HCT116 (cell line): ENCODE results near the gene GPLD1. TPM values are rescaled to one million over a fixed set of nuclear protein-coding genes. Genes with fewer than 3 reads are reported as not detected.

ENCODE experiments used
- ATAC-seq: fragments of 200-7000 bp; cut with Tn5 transposase; 2 replicates; pipeline ENCODE4 v1.9.1; 2020; ENCODE audit warnings: mild to moderate bottlenecking, moderate library complexity
- BruUV-seq: library from RNA; stranded (reverse); fragments of 400-500 nt; replicated peaks from 2 replicates; lab custom pipeline; 2021; lab: Mats Ljungman, UMichigan
- CTCF ChIA-PET: fragments of 300-600 bp; sonication (Branson Sonifier 250); formaldehyde crosslinking; loops from one replicate; lab custom pipeline; 2021; ENCODE audit warnings: antibody characterized with exemption; lab: Charles Lee
- POLR2A ChIA-PET: fragments of 300-600, 350-600 bp; sonication (Branson Sonifier 250); formaldehyde crosslinking; loops from one replicate; lab custom pipeline; 2021; ENCODE audit warnings: antibody characterized with exemption; lab: Charles Lee
- RAD21 ChIA-PET, 2 experiments: fragments of 300-600 bp; sonication (Branson Sonifier 250); formaldehyde crosslinking; loops; one replicate each; lab custom pipeline; 2023; ENCODE audit warnings: low total read pairs in 2 of 2; ENCODE audit not compliant: uncharacterized antibody in 2 of 2, unreplicated experiment in 2 of 2, low non-redundant PET in 1 of 2; lab: Charles Lee
- DNase-seq: peaks from one replicate; pipeline ENCODE4 v3.0.0-alpha.2; 2010; ENCODE audit warnings: low read depth, low spot score
- H2AFZ ChIP-seq: fragments of 200-600 bp; shearing (Covaris generic), sonication (generic); 2 replicates; pipeline ENCODE4 v1.6.1; 2017; ENCODE audit warnings: low read depth, mixed run types, mixed read lengths, antibody characterized with exemption, low read length; ENCODE audit not compliant: poor library complexity, severe bottlenecking
- H3K27ac ChIP-seq: 2 replicates; pipeline ENCODE4 v1.5.1; 2012; ENCODE audit warnings: low read depth, low read length
- H3K27me3 ChIP-seq: fragments of 200-600 bp; sonication (generic); 2 replicates; pipeline ENCODE4 v1.6.1; 2016; ENCODE audit warnings: mixed run types, low read length, mixed read lengths; ENCODE audit not compliant: insufficient read depth
- H3K36me3 ChIP-seq, 2 experiments: fragments of 200-500 bp in 1 of 2; fragments of 200-600 bp in 1 of 2; sonication (Bioruptor generic) in 1 of 2; sonication (generic) in 1 of 2; 2 replicates each; pipeline versions ENCODE4 v1.5.1 to v1.6.1; 2014 to 2016; ENCODE audit warnings: low read length in 2 of 2, inconsistent platforms in 1 of 2, mixed read lengths in 1 of 2, mixed run types in 1 of 2; ENCODE audit not compliant: insufficient read depth in 2 of 2, control insufficient read depth in 1 of 2
- H3K4me1 ChIP-seq, 2 experiments: fragments of 200-600 bp in 1 of 2; sonication (generic) in 1 of 2; 2 replicates each; pipeline versions ENCODE4 v1.5.1 to v1.6.1; 2012 to 2017; ENCODE audit warnings: low read length in 2 of 2, inconsistent platforms in 1 of 2, mild to moderate bottlenecking in 1 of 2, mixed read lengths in 1 of 2, mixed run types in 1 of 2, moderate library complexity in 1 of 2; ENCODE audit not compliant: insufficient read depth in 2 of 2, control insufficient read depth in 1 of 2
- H3K4me2 ChIP-seq: fragments of 200-600 bp; sonication (generic); 2 replicates; pipeline ENCODE4 v1.6.1; 2017; ENCODE audit warnings: mixed run types, low read length, mixed read lengths
- H3K4me3 ChIP-seq, 2 experiments: fragments of 200-600 bp in 1 of 2; sonication (generic) in 1 of 2; replicated peaks in 1 of 2; 2 replicates each; pipeline ENCODE4 v1.5.1; 2011 to 2016; ENCODE audit warnings: low read length in 2 of 2, control low read depth in 1 of 2, low read depth in 1 of 2, mild to moderate bottlenecking in 1 of 2, mixed read lengths in 1 of 2, mixed run types in 1 of 2
- H3K79me2 ChIP-seq: fragments of 200-600 bp; sonication (generic); 2 replicates; pipeline ENCODE4 v1.6.1; 2017; ENCODE audit warnings: mild to moderate bottlenecking, mixed run types, low read length, moderate library complexity, mixed read lengths; ENCODE audit not compliant: insufficient read depth
- H3K9ac ChIP-seq: fragments of 200-600 bp; sonication (generic); 2 replicates; pipeline ENCODE4 v1.6.1; 2016; ENCODE audit warnings: low read length, mixed read lengths
- H3K9me2 ChIP-seq: fragments of 200-600 bp; sonication (generic), shearing (Covaris generic); 2 replicates; pipeline ENCODE4 v1.6.1; 2017; ENCODE audit warnings: mixed run types, mild to moderate bottlenecking, moderate library complexity; ENCODE audit not compliant: insufficient read depth
- H3K9me3 ChIP-seq, 2 experiments: fragments of 200-500 bp in 1 of 2; fragments of 200-600 bp in 1 of 2; sonication (Bioruptor generic) in 1 of 2; sonication (generic) in 1 of 2; 2 replicates each; pipeline ENCODE4 v1.6.1; 2014 to 2017; ENCODE audit warnings: low read length in 2 of 2, mixed read lengths in 2 of 2, inconsistent platforms in 1 of 2, low read depth in 1 of 2, mild to moderate bottlenecking in 1 of 2, mixed run types in 1 of 2, moderate library complexity in 1 of 2; ENCODE audit not compliant: control insufficient read depth in 1 of 2, insufficient read depth in 1 of 2
- H4K20me1 ChIP-seq: fragments of 200-600 bp; sonication (generic), shearing (Covaris generic); 2 replicates; pipeline ENCODE4 v1.6.1; 2017; ENCODE audit warnings: mixed run types, mild to moderate bottlenecking, moderate library complexity; ENCODE audit not compliant: insufficient read depth
- CBX3 ChIP-seq: IDR thresholded peaks from 2 replicates; pipeline ENCODE4 v1.6.1; 2012; ENCODE audit warnings: low read depth
- EGR1 ChIP-seq: IDR thresholded peaks from 2 replicates; pipeline ENCODE4 v1.6.1; 2012; ENCODE audit warnings: low read depth
- ELF1 ChIP-seq: IDR thresholded peaks from 2 replicates; pipeline ENCODE4 v1.6.1; 2012; ENCODE audit warnings: low read depth, borderline replicate concordance
- EZH2 ChIP-seq: fragments of 200-600 bp; sonication (generic); IDR thresholded peaks from 2 replicates; pipeline ENCODE4 v1.6.1; 2017; ENCODE audit warnings: antibody characterized with exemption, mixed run types
- EZH2phosphoT487 ChIP-seq: fragments of 200-600 bp; IDR thresholded peaks from 2 replicates; pipeline ENCODE4 v1.6.1; 2018; ENCODE audit warnings: antibody characterized with exemption, borderline replicate concordance
- MAX ChIP-seq: IDR thresholded peaks from 2 replicates; pipeline ENCODE4 v1.6.1; 2012
- POLR2A ChIP-seq: IDR thresholded peaks from 2 replicates; pipeline ENCODE4 v1.7.0; 2011; ENCODE audit warnings: borderline replicate concordance; ENCODE audit not compliant: insufficient read depth, insufficient read length; ENCODE audit errors: extremely low read depth
- POLR2AphosphoS5 ChIP-seq: IDR thresholded peaks from 2 replicates; pipeline ENCODE4 v1.6.1; 2011; ENCODE audit warnings: mild to moderate bottlenecking, low read depth, low read length, moderate library complexity
- RAD21 ChIP-seq: IDR thresholded peaks from 2 replicates; pipeline ENCODE4 v1.6.1; 2012; ENCODE audit warnings: low read depth, mild to moderate bottlenecking
- REST ChIP-seq: IDR thresholded peaks from 2 replicates; pipeline ENCODE4 v1.6.1; 2012; ENCODE audit warnings: low read depth
- SIN3A ChIP-seq: IDR thresholded peaks from 2 replicates; pipeline ENCODE4 v1.6.1; 2012; ENCODE audit warnings: low read depth
- SP1 ChIP-seq: IDR thresholded peaks from 2 replicates; pipeline ENCODE4 v1.6.1; 2012; ENCODE audit warnings: low read depth
- SRF ChIP-seq: IDR thresholded peaks from 2 replicates; pipeline ENCODE4 v1.6.1; 2012; ENCODE audit warnings: low read depth
- ZBTB33 ChIP-seq: IDR thresholded peaks from 2 replicates; pipeline ENCODE4 v1.6.1; 2011; ENCODE audit warnings: mild to moderate bottlenecking, low read length, moderate library complexity; ENCODE audit not compliant: insufficient replicate concordance; ENCODE audit errors: extremely low read depth
- ZFX ChIP-seq: fragments of 450-650 bp; IDR thresholded peaks from 2 replicates; pipeline ENCODE4 v1.6.1; 2017
- ZNF274 ChIP-seq: fragments of 200-500 bp; sonication (Bioruptor generic); IDR thresholded peaks from 2 replicates; pipeline ENCODE4 v1.6.1; 2014; ENCODE audit warnings: mild to moderate bottlenecking, low read depth, low read length, inconsistent platforms
- intact Hi-C: fragments of 100-400 bp; cut with micrococcal nuclease; formaldehyde crosslinking; loops from 2 replicates; pipeline ENCODE4 v1.10.0; 2022
- total RNA-seq: library from RNA; stranded (reverse); gene quantifications from one replicate; pipeline ENCODE4 v1.2.1, GENCODE V29; 2021; ENCODE audit not compliant: unreplicated experiment

Gene GPLD1
- total RNA-seq, 1 experiment from 2014 or later = 2.1 TPM

- TF ChIP-seq EZH2phosphoT487 (no peak), POLR2AphosphoS5 (no peak), ZNF274 (no peak), RAD21 (no peak), MAX (no peak), POLR2A (no peak), ZFX (no peak), EZH2 (no peak), ELF1 (no peak), EGR1 (no peak), SP1 (no peak), CBX3 (no peak), ZBTB33 (no peak), SIN3A (no peak), REST (no peak), SRF (no peak)
- no peaks in the 10 kb centered on the region for H3K27me3 ChIP-seq
- H3K4me1 ChIP-seq = no peaks in the 10 kb centered on the region
- ChIA-PET CTCF (no interaction called here), POLR2A (no interaction called here), RAD21 (no interaction called here)
- H3K9me3 ChIP-seq = no peaks in the 10 kb centered on the region
- no peaks in the 10 kb centered on the region for H4K20me1 ChIP-seq
- no peaks in the 10 kb centered on the region for H3K79me2 ChIP-seq
- H3K4me3 ChIP-seq = no peak overlapping the region
- no peak overlapping the region for H3K9ac ChIP-seq
- H3K4me2 ChIP-seq = no peak overlapping the region
- no peaks in the 10 kb centered on the region for H3K36me3 ChIP-seq
- ATAC-seq = no peak
- no peak overlapping the region for H2AFZ ChIP-seq
- intact Hi-C loops = loop anchor here (10.0 kb wide), 1 partner anchor 485 kb away; no protein-coding TSS in a partner anchor
- no peak for DNase-seq
- BruUV-seq = no TSS peak
- no peak overlapping the region for H3K27ac ChIP-seq
- no peaks in the 10 kb centered on the region for H3K9me2 ChIP-seq
Measured at GRCh38 chr6:24529985-24530384, 40.6 kb upstream of the GPLD1 start.
